PC-3 (cell line): ENCODE data around the gene AUP1.

ENCODE experiments used
- EZH2 ChIP-seq: fragments of 300-600 bp; sonication (generic); IDR thresholded peaks from one replicate; pipeline ENCODE4 v1.6.1; 2017; ENCODE audit warnings: antibody characterized with exemption, mild to moderate bottlenecking, low read length; ENCODE audit not compliant: unreplicated experiment
- EZH2phosphoT487 ChIP-seq: fragments of 300-600 bp; sonication (generic); IDR thresholded peaks from 2 replicates; pipeline ENCODE4 v1.6.1; 2018; ENCODE audit warnings: mild to moderate bottlenecking, antibody characterized with exemption, low read length, borderline replicate concordance

DNA sequence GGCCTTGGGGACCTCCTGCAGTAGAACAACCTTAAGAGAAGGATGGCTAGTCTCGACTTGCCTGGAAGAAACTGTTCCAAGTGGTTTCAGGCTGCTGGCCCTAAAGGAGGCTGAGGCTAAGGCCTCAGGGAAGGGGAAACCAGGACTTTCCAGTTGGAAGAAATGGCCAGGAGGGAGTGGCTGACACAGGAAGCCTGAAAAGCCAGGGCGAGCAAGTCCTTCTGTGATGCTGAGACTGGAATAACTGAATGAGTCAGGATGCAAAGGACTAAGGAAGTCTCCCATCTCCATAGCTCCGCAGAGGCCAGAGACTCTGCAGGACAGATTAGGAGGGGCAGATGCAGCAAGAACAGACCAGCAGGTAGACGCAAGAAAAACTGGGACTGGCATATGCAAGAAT lies 7.6 kb upstream of the AUP1 start:
- no peak for TF ChIP-seq EZH2phosphoT487
- TF ChIP-seq EZH2 = no peak
